GM21381 (cell line): Measurements from ENCODE around the gene PPM1A.

Source experiments
- ATAC-seq: cut with Tn5 transposase; IDR thresholded peaks from one replicate; pipeline ENCODE4 v1.9.1; 2021; ENCODE audit warnings: mild to moderate bottlenecking, moderate library complexity; ENCODE audit not compliant: unreplicated experiment

Gene PPM1A

DNA sequence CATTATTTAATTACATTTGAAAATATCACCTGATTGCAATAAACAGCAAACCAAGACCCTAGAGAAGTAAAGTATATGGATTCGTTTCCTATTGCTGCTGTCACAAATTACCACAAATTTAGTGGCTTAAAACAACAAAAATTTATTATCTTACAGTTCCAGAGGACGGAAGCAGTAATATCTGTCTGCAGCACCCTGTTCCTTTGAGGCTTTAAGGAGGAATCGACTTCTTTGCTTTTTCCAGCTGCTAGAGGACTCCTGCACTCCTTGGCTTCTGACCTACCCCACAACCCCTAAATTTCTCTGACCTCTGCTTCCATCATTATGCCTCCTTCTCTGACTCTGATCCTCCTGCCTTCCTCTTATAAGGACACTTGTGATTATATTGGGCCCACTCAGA is 23.8 kb upstream of the PPM1A start:
- ATAC-seq, result no peak

DNA sequence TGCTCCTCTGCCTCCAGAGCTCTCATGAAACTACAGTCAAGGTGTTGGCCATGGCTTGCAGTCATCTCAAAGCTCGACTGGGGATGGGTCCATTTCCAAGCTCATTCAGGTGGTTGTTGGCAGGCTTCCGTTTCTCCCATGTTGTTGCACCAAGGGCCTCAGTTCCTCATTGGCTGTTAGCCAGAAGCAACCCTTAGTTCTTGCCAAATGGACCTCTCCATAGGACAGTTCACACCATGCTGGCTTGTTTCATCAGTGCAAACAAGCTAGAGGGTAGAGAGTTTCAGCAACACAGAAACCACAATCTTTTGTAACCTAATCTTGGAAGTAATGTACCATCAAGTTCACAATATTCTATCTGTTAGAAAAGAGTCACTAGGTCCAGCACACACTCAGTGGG is 22.7 kb upstream of the PPM1A start:
- no peak for ATAC-seq

DNA sequence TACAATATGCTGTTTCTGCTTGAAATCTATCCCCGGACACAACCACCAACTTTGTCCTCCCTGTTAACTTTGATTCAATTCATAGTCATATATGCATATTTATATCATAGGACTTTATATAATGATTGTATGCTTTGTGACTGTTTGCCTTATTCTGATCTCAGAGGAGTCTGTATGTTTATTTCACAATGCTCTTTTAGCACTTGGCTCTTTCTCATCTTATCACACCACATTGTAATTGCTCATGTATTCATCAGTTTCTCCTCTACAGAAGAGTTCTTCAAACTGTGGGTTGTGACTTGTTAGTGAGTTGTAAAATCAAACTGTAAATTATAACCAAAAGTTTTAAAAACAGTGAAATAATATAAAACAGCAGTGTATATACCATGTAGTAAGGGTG is 21.7 kb upstream of the PPM1A start:
- no peak for ATAC-seq

DNA sequence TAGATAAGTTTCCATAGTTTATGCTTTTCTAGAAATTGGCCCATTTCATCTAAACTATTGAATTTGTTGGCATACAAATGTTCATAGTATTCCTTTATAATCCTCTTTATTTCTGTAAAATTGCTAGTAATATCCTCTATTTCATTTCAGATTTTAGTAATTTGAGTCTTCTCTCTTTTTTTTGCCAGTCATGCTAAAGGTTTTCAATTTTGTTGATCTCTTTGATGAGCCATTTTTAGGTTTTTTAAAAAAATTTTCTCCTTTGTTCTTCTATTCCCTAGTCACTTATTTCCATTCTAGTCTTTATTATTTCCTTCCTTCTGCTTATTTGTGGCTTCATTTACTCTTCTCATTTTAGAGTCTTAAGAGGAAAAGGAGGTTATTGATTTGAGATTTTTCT is 19.4 kb upstream of the PPM1A start:
- no peak for ATAC-seq

DNA sequence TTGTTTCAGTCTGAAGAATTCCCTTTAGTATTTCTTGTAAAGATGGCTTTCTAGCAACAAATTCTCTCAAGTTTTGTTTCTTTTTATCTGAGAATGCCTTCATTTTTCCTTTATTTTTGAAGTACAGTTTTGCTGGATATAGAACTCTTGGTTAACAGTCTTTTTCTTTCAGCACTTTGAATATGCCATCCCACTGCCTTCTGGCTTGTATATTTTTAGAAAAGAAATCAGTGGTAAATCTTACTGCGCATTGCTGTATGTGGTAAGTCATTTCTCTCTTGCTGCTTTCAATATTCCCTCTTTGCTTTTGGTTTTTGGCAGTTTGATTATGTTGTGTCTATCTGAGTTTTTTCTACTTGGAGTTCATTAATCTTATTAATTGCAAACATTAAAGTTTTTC is 16.8 kb upstream of the PPM1A start:
- ATAC-seq, result no peak

DNA sequence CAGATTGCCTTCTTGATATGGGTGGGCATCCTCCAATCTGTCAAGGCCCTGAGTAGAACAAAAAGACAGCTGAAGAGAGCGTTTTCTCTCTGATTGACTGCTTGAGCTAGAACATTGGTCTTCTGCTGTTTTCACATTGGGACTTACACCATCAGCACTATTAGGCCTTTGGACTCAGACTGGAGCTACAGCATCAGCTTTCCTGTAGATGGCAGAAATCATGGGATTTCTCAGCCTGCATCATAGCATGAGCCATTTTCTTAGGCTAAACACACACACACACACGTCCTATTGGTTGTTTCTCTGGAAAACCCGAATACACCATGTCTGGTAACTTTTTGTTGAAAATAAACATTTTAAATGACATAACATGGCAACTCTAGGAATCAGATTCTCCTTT is 15.8 kb upstream of the PPM1A start:
- no peak for ATAC-seq

DNA sequence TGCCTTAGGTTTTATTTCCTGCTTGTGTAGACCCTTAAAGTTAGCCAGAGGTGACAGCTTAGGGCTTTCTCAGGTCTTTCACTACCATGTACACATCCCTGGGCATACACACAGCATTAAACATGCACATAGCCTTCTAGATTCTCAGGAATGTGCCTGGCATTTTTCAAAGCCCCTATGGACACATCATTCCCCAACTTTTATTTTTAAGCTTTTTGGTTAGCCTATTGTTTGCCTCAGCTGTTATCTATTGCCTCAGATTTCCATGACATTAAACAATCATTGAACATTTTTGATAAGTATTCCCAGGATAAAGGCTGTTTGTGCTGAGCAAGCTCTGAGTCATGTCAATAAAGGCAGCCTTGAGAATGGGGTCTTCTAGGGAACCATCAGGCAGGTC is 15.1 kb upstream of the PPM1A start:
- no peak for ATAC-seq

DNA sequence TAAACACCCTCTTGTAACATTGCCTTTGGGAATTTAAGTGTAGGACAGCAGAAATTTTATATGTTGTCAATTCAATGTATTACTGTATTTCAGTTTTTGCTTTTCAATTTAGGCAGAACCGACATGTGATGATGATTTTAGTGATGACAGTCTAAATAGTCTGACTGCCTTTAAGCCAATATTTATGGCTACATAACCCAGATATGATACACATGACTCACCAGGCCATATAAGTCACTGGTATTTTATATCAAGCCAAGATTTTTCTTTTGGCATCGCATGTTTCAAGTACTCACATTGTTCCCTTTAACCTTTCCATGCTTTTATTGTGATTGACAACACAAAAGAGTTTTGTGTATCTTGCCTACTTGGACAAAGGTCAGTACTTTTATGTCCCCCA is 13.6 kb upstream of the PPM1A start:
- no peak for ATAC-seq

DNA sequence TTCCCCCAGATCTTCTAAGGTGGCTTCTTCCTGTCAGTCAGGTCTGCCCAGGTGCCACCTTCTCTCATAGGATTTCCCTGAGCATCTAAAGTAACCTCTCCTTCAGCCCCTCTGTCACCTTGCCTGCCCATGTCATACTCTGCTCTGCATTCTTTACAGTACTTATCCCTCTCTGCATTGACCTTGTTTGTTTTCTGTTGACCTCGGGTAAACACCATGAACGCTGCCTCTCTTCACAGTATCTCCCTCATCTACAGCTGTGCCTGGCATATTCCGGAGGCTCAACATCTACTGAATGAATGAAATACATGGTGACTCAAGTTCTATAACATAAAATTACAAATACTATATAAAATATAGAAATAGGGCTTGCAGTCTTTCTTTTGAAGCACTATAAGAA is 10.1 kb upstream of the PPM1A start:
- ATAC-seq, result no peak

DNA sequence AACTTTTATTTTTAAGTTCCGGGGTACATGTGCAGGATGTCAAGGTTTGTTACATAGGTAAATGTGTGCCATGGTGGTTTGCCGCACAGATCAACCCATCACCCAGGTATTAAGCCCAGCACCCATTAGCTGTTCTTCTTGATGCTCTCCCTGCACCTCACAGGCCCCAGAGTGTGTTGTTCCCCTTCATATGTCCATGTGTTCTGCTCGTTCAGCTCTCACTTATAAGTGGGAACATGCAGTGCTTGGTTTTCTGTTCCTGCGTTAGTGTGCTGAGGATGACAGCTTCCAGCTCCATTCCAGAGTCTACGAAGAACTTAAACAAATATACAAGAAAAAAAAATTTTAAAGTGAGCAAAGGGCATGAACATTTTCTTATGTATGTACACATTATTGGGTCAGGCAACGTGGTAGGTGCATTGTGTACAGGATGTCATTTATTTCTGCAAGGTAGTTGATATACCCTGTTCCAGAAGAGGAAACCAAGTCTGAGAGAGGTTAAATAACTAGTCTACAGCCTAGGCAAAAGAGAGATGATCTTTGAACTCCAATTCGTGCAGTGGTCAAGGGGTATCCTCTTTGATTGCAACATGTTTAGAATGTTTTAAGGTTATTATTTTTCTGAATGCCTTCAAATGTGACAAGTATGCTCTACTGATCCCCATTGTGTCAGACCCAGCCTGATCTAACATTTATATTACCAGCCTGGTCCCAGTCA is 8.7 kb upstream of the PPM1A start:
- ATAC-seq, result no peak

DNA sequence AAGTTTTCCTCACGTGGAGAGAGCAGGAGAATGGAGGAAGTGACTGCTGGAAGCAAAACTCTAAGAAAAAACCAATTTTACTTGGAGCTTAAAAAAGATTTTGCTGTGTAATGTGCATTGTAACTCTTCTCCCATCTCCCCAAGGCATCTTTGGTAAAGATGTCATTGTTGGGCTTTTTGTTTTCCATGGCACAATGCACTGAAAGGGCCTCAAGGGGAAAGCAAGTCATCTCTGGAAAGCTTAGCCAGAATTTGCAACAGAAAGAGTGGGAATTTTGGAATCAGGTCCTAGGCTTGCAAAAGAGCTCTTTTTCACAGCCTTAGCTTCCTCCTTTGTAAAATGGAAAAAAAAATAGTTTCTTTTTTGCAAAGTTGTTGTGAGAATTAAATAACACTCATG is 7.9 kb upstream of the PPM1A start:
- ATAC-seq, result no peak

DNA sequence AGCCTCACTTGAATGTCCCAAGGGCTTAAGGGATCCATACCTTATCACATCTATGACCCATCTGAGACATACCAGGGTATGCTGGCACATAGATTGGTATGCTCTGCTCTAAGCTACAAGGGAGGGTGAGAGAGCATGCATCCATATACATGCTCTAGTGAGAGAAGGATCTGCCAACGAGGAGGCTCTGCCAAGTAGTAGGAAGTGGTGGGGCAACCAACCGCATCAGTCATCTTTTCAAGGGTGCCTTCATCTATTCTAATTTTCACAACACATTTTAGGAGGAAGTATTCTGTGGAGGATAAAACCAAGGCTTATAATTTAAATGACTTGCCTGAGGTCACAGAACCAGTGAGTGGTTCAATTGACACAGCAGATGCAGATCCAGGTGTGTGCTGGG is 6.6 kb upstream of the PPM1A start:
- no peak for ATAC-seq

DNA sequence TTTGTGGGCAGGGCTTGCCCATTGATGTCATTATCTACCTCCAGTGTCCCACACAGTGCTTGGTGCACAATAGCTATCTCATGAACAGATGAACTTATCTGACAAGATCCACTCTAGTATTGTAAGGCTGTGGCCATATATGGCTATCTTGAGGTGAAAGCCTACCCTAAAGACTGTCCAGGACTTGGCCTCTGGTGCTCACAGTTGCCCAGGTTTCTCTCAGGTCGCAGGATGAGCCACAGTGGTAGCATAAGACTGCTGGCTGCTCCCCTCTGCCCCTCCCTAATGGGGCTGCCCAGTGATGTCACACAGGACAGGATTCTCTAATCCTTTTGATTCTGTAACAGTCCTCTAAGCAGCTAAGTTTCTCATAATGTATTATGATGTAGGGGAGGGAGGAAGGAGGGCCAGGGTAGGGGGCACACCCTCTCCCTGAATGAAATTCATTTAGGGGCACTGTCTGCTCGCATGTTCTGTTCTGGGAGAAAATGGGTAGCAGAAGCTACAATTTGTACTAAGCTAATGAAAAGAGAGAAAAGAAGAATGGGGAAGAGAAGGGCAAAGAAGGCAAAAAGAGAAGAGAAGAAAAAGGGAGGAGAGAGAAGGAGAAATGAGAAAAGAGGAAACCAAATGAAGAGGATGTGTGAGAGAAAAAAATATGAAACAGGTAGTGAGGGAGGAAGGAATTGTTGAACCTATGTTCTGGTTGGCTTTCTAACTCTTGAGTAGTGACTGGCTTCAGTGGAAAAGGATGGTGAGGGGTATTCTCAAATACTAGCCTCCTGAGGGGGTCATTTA is 3.4 kb upstream of the PPM1A start:
- no peak for ATAC-seq

DNA sequence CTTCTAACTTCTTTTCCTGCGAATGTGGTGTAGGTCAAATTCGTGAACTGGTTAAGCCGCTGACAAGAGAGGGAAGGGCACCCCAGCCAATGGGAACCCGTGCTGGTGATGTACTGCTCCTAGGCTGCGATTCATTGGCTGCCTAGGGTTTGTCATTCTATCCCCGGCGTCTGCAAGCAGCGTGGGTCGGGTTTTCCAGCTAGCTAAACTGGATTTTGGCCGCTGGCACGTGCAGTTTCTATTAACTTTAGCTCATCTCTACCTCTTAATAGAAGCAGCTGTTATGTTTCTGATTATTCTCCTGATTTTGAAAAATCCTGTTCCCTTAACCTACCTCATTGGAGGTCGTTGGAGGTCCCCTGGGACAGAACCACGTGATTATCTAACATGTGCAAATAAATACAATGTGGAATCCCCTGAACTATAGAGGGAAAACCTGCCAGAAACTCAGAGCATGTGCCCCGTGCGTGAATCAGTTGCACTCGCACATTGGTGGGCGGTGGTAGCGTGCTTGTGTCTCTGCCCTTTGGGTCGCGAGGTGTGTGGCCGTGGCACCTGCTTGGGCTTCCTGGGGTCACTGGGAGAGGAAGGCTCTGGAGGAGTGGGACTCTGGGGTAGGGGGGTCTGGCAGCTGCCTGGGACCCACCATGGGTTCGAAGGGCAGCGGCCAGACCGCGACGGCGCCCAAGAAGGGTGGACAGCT is 876 bp upstream of the PPM1A start:
- ATAC-seq, result peak; percentile 52

DNA sequence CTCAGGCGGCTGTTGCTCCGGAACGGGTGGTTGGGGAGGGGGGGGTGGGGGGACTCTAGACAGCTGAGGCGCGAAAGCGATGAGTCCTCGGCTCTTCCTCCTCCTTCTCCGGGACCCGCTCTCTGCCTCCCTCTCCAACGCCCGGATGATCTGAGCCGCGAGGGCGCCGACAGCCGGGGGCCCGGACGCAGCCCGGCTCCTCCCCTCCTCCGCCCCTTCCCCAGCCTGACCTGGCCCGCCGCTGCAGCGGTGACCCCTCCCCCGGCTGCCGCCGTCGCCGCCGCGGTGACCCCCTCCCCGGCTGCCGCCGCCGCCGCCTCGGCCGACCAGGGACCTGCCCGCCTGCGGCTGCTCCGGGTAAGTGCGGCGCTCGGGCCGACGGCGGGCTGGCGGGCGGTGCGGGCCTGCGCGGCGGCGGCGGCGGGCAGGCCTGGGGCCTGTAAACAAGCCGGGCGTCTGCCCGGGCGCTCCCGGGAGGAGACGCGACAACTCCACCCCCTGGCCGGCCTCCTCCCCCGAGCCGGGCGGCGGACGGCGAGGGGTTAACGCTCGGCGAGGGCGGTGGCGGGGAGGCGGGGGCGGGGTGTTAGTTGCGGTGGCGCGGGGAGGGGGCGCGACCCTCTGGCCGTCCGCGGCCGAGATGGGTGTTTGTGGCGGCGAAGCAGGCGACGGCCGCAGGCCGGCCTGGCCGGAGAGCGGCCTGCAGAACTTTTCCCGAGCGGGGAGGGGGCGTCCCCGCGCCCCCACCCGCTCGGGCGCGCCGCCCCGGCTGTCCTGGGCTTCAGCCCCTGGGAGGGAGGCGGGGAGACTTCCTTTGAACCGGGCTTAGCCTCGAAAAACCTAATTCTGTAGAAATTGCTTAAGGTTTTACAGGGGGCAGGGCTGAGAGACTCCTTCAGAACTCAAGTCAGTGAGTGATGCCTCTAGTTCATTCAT is 568 bp downstream of the PPM1A start:
- peak; percentile 36 for ATAC-seq

DNA sequence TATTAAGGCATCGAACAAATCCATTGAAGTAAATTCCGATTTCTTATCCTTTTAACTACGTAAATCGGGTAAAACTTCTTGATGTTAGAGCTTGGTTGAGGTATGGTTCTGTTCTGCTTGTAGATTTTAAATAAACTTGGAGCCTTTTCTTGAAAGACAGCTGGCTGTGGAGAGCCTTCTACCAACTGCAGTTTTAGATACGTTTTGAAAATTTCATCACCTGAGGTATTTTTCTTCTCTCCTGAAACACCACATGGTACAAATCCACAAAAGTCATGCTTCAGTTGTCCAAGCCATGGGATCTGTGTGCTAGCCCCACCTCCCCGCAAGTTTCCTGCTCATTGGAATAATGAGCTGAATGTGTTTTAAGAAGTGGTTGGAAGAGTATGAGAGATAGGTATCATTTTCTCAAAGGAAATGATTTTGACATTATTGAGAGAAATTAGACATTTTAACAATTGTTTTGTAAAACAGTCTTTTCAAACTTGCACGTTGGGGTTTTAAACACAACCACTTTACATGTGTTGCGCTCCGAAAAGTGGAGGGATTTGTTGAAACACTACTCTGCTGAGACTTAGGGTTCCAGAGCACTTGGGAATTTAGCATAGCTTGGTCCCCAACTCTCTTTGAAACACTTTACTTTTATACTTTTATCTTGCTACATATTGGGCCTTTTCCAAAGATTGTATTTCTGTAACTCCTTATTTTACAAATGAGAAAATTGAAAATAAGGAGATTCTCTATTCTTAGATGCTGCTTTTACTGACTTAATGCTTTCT is 1.4 kb downstream of the PPM1A start:
- ATAC-seq, result no peak

DNA sequence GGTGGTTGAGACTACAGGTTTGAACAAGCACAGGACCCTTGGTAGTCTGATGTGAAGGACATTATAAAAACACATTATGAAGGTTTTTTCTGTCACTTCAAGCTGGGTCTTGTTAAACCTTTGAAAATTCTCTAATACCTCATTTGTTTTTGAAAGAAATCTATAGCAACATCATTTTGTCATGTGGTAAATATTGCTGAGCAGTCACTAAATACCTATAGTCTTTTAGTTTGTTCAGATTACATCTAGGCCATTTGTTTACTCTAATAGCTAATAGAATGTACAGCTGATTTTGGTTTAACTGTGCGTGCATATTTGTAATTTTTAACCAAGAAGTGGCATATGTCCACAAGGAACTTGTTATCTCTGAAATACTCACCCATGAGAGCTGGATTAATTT is 2.9 kb downstream of the PPM1A start:
- ATAC-seq, result no peak

DNA sequence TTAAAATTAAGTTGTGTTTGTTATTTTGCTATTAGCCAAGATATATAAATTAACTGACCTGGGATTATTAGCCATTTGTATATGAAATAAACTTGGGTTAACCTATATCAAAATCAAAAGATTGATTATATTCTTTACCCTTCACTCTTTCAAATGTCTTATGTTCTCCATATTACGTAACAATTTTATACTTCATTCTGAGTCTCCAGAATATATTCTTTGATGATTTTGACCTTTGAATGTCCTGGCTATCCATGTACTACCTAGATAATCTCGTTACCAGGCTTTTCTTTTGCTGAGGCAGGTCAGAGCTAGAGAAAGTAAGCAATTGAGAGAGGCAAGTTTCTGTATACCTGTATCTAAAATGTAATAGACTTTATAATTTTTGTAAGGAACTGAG is 3.6 kb downstream of the PPM1A start:
- ATAC-seq, result no peak

DNA sequence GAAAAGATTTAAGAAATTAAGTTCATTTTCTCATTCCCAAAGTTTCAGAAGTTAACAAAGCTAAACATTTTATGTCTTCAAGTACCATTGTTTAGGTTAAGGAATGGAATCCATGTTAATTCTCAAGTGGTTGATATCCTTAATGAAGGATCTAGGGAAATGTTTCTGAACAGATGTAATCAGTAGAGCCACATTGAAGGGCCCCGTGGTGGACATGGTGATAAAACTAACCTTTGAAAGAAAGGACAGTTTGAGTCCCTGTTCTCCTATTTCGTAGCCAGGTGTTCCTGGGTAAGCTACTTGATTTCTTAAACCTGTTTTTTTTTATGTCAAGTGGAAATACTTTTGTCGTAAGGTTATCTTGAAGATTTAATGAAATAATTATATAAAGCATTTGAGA is 4.6 kb downstream of the PPM1A start:
- no peak for ATAC-seq

DNA sequence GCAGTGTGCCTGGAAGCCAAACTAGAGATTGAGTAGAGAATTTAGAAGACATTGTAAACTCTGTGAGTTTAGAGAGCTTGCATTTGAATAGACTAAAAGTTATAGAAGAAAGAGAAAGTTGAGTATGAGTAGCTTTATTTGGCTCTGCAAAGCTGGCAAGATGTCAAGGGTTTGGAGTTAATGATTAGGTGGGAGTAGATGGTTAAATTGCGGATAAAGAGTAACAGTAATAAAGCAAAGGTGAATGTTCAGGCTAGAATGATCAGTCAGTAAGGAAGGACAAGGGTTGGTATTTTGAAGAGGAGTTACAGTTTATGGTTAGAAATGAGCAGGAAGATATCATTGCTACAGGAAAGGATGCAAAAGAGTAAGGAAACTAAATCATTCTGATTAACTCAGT is 5.2 kb downstream of the PPM1A start:
- ATAC-seq, result no peak
